Upper lobe of right lung (tissue), 1 donor: ENCODE measurements around the gene SULT2B1. TPM values are rescaled to one million over a fixed set of nuclear protein-coding genes. Genes with fewer than 3 reads are reported as not detected.
A peak's percentile ranks its signal among the peaks of the same experiment; 100 is the strongest.
"Not testable (repeated sequence)": the region's sequence is repeated elsewhere in the genome, so short reads cannot be mapped to it uniquely, and the experiment has no call there.

ENCODE experiments used
- ATAC-seq: fragments of 200-7000 bp; cut with Tn5 transposase; one replicate; pipeline ENCODE4 v1.9.1; 2020; ENCODE audit warnings: mild to moderate bottlenecking, moderate library complexity
- DNase-seq: peaks from one replicate; pipeline ENCODE4 v3.0.0-alpha.2; 2020
- H3K27ac ChIP-seq: fragments of 200-600 bp; one replicate; pipeline ENCODE4 v1.8.0; 2022
- H3K27me3 ChIP-seq: fragments of 200-600 bp; one replicate; pipeline ENCODE4 v1.8.0; 2022; ENCODE audit warnings: mild to moderate bottlenecking
- H3K36me3 ChIP-seq: fragments of 200-600 bp; one replicate; pipeline ENCODE4 v1.8.0; 2022
- H3K4me1 ChIP-seq: fragments of 200-600 bp; one replicate; pipeline ENCODE4 v1.8.0; 2022
- H3K4me3 ChIP-seq: fragments of 200-600 bp; one replicate; pipeline ENCODE4 v1.8.0; 2022; ENCODE audit warnings: mild to moderate bottlenecking
- H3K9me3 ChIP-seq: fragments of 200-600 bp; one replicate; pipeline ENCODE4 v1.8.0; 2022
- intact Hi-C: fragments of 100-400 bp; cut with DNase I; formaldehyde crosslinking; loops from one replicate; pipeline ENCODE4 v1.11.0; 2022
- total RNA-seq: library from RNA; stranded (reverse); fragmentation: NEBNext Ultra II Directional; extraction: Animal tissue kit (Norgen Biotek cat#: 25700); gene quantifications from one replicate; pipeline ENCODE4 v1.2.1, GENCODE V29; 2021
- TF ChIP-seq, protein P1 (sequence below): fragments of 200-600 bp; IDR thresholded peaks from one replicate; pipeline ENCODE4 v1.8.0; 2022; ENCODE audit warnings: antibody characterized with exemption
- donor health status: DM: no; HTN: yes; CAD: no; lungs with severe emphysema.

SULT2B1 gene
- total RNA-seq, 1 donor from 2014 or later, result 20.4 TPM

DNA sequence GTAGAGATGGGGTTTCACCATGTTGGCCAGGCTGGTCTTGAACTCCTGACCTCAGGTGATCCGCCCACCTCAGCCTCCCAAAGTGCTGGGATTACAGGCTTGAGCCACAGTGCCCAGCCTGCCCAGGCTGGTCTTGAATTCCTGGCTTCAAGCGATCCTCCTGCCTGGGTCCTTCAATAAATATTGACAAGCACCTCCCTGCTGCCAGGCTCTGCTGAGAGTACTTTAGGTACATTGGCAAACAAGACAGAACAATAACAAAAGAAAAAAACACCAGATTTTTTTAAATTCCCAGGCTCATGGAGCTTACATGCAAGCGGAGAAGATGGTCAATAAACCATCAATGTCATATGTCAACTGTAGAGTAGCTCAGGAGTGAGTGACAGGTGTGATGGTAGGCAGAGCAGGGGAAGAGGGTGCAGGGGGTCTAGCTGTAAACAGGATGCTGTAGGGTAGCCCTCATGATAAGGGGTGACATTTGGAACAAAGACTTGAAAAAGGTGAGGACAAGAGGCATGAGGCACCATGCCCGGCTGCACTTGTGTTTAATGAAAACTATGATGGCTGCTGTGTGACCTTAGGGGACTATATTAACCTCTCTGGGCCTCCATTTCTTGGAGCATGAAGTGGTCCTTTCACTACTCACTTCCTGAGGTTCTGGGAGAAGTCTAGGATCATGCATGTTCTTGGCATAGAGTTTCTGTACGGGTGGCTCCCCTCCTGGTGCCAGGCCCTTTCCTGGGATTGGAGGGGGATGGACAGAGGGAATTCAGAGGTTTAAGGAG, 19.6 kb downstream of the SULT2B1 start:
- no peak overlapping the region for H3K27ac ChIP-seq
- DNase-seq, result no peak

DNA sequence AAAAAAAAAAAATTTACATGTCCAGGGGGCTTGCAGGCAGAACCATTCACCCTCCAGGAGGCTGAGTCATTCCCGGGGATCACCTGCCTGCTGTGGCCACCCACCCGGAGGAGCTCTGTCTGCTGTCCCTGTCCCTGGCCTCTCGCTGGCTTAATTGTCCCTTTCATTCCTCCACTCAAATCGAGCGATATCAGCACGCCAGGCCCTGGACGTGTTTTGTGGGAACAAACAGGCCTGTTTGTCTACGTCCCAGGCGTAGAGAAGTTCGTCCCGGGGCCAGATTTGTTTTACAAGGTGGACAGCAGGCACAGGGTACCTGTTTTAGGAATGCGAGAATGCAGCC, 21.2 kb downstream of the SULT2B1 start:
- Histone ChIP-seq H3K9me3 (no peaks in the 10 kb centered on the region), H3K27me3 (no peaks in the 10 kb centered on the region), H3K27ac (no peak overlapping the region), H3K4me1 (peaks cover 10% of the 10 kb centered on the region), H3K4me3 (no peak overlapping the region), H3K36me3 (no peaks in the 10 kb centered on the region)
- no peak for ATAC-seq
- intact Hi-C loops, result no loop called here
- TF ChIP-seq, protein P1, sequence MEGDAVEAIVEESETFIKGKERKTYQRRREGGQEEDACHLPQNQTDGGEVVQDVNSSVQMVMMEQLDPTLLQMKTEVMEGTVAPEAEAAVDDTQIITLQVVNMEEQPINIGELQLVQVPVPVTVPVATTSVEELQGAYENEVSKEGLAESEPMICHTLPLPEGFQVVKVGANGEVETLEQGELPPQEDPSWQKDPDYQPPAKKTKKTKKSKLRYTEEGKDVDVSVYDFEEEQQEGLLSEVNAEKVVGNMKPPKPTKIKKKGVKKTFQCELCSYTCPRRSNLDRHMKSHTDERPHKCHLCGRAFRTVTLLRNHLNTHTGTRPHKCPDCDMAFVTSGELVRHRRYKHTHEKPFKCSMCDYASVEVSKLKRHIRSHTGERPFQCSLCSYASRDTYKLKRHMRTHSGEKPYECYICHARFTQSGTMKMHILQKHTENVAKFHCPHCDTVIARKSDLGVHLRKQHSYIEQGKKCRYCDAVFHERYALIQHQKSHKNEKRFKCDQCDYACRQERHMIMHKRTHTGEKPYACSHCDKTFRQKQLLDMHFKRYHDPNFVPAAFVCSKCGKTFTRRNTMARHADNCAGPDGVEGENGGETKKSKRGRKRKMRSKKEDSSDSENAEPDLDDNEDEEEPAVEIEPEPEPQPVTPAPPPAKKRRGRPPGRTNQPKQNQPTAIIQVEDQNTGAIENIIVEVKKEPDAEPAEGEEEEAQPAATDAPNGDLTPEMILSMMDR, result no peak
- no peak for DNase-seq

More for the DNA sequence above, 19.6 kb downstream of the SULT2B1 start:
- intact Hi-C loops, result no loop called here
- no peak overlapping the region for H3K4me3 ChIP-seq
- TF ChIP-seq, protein P1, result no peak
- no peaks in the 10 kb centered on the region for H3K27me3 ChIP-seq
- no peaks in the 10 kb centered on the region for H3K9me3 ChIP-seq
- ATAC-seq, result peak; percentile 66
- H3K4me1 ChIP-seq, result peaks cover 10% of the 10 kb centered on the region
- H3K36me3 ChIP-seq, result no peaks in the 10 kb centered on the region

DNA sequence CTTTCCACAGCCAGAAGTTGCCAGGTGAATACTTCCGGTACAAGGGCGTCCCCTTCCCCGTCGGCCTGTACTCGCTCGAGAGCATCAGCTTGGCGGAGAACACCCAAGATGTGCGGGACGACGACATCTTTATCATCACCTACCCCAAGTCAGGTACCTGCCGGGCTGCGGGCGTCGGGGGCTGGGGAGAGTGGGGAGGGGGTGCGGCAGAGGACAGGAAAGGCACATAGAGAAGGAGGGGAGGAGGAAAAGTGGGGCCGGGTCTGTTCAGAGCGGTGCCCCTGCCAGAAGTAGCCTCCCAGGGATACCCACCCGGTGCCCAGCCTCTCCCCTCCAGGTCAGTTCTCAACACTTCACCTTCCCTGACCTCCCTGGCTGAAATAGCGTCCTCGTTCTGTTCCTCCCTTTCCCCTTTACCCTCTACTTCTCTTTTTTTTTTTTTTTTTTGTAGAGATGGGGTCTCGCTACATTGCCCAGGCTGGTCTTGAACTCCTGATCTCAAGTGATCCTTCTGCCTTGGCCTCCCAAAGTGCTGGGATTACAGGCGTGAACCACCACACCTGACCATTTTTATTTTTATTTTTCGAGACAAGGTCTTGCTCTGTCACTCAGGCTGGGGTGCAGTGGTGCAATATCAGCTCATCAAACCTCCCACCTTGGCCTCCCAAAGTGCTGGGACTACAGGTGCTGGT, 24.1 kb downstream of the SULT2B1 start:
- ATAC-seq, result no peak
- Histone ChIP-seq H3K27me3 (no peaks in the 10 kb centered on the region), H3K27ac (no peak overlapping the region), H3K4me3 (no peak overlapping the region), H3K4me1 (peaks cover 6% of the 10 kb centered on the region), H3K9me3 (no peaks in the 10 kb centered on the region), H3K36me3 (no peaks in the 10 kb centered on the region)
- no peak for DNase-seq
- TF ChIP-seq, protein P1, result no peak
- intact Hi-C loops, result no loop called here

DNA sequence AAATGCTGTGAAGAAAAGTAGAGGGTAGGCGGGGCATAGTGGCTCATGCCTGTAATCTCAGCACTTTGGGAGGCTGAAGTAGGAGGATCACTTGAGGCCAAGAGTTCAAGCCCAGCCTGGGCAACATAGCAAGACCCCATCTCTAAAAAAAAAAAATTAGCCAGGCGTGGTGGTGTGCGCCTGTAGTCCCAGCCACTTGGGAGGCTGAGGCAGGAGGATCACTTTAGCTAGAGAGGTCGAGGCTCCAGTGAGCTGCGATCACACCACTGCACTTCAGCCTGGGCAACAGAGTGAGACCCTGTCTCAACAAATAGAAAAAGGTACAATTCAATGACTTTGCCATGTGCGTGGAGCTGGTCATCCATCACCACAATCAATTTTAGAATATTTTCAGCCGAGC, 25.9 kb downstream of the SULT2B1 start:
- H3K4me1 ChIP-seq, H3K4me3 ChIP-seq, H3K9me3 ChIP-seq, H3K27ac ChIP-seq, ATAC-seq, DNase-seq, H3K27me3 ChIP-seq, intact Hi-C loops, H3K36me3 ChIP-seq: not testable (repeated sequence)

DNA sequence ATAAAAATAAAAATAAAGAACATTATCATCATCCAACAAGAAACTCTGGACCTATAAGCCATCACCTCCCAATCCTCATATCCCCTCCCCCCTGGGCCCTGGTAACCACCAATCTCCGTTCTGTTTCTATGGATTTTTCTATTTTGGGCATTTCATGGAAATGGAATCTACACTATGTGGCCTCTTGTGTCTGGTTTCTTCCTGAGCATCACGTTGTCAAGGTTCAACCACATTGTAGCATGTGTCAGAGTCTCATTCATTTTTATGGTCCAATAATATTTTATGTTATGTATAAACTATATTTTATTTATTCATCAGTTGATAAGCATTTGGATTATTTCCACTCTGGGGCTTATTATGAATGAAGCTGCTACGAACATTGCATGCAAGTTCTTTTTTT, 26.9 kb downstream of the SULT2B1 start:
- no peaks in the 10 kb centered on the region for H3K36me3 ChIP-seq
- DNase-seq (no peak), ATAC-seq (no peak)
- no peaks in the 10 kb centered on the region for H3K27me3 ChIP-seq
- no peak overlapping the region for H3K4me3 ChIP-seq
- H3K4me1 ChIP-seq, result peaks cover 8% of the 10 kb centered on the region
- TF ChIP-seq, protein P1, result no peak
- H3K27ac ChIP-seq, result no peak overlapping the region
- intact Hi-C loops, result no loop called here
- H3K9me3 ChIP-seq, result no peaks in the 10 kb centered on the region

DNA sequence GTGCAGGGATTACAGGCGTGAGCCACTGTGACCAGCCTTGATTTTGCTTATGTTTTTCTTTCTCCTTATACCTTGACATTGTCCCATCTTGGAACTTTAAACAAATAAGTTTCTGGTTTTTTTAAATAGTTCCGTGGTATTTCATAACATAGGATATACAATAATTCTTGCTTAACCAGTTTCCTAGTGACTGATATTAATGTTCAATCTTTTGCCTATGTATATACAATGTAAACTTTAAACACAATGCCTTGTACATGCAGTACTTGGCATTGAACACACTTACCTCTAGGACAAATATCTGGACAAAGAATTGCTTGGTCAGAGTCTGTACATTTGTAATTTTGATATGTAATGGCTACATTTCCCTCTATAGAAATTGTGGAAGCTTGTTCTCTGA, 30.2 kb downstream of the SULT2B1 start:
- Histone ChIP-seq H3K9me3 (no peaks in the 10 kb centered on the region), H3K27ac (no peak overlapping the region)
- TF ChIP-seq, protein P1, result no peak

More for the DNA sequence above, 30.2 kb downstream of the SULT2B1 start:
- H3K4me3 ChIP-seq, result no peak overlapping the region
- intact Hi-C loops, result loop anchor here (10.0 kb wide), 1 partner anchor 87 kb away; no protein-coding TSS in a partner anchor
- H3K27me3 ChIP-seq, result no peaks in the 10 kb centered on the region
- no peak for ATAC-seq
- no peaks in the 10 kb centered on the region for H3K36me3 ChIP-seq
- DNase-seq, result no peak
- H3K4me1 ChIP-seq, result peaks cover 8% of the 10 kb centered on the region
